ENCODE measurements around the gene GET3. TPM values are rescaled to one million over a fixed set of nuclear protein-coding genes. Genes with fewer than 3 reads are reported as not detected.
"Not testable (repeated sequence)": the region's sequence is repeated elsewhere in the genome, so short reads cannot be mapped to it uniquely, and the experiment has no call there.

The GET3 gene
- total RNA-seq, 2 experiments from 2014 or later: 61.8 to 62.9 TPM

- no peak overlapping the region for H3K4me3 Mint-ChIP-seq
- no peaks in the 10 kb centered on the region for H3K9me3 Mint-ChIP-seq
- H3K4me1 Mint-ChIP-seq: peaks cover 4% of the 10 kb centered on the region
- peaks cover 53% of the 10 kb centered on the region for H3K36me3 Mint-ChIP-seq (ENCODE audit: low read depth)
- no peaks in the 10 kb centered on the region for H3K27me3 Mint-ChIP-seq
- no peak overlapping the region for H3K27ac Mint-ChIP-seq
- DNase-seq: no peak
- CTCF ChIA-PET: interaction anchor here (1.1 kb wide), 1 partner anchor 56 kb away, joined by 3 read pairs; no protein-coding TSS in a partner anchor
- POLR2A ChIA-PET: no interaction called here
Measured at GRCh38 chr19:12701596-12702282, 35.6 kb upstream of the GET3 start.

- no peak overlapping the region for H3K4me3 Mint-ChIP-seq
- H3K27ac Mint-ChIP-seq: no peak overlapping the region
- POLR2A ChIA-PET: interaction anchor here (0.6 kb wide), 1 partner anchor 9 kb away, joined by 3 read pairs; no protein-coding TSS in a partner anchor
- H3K9me3 Mint-ChIP-seq: no peaks in the 10 kb centered on the region
- H3K36me3 Mint-ChIP-seq (ENCODE audit: low read depth): peaks cover 52% of the 10 kb centered on the region
- CTCF ChIA-PET: no interaction called here
- peaks cover 2% of the 10 kb centered on the region for H3K4me1 Mint-ChIP-seq
- DNase-seq: no peak
- no peaks in the 10 kb centered on the region for H3K27me3 Mint-ChIP-seq
Measured at GRCh38 chr19:12703046-12703445, 34.3 kb upstream of the GET3 start.

- POLR2A ChIA-PET: no interaction called here
- peaks cover 56% of the 10 kb centered on the region for H3K36me3 Mint-ChIP-seq (ENCODE audit: low read depth)
Measured at GRCh38 chr19:12705169-12705568, 32.1 kb upstream of the GET3 start.

DNA sequence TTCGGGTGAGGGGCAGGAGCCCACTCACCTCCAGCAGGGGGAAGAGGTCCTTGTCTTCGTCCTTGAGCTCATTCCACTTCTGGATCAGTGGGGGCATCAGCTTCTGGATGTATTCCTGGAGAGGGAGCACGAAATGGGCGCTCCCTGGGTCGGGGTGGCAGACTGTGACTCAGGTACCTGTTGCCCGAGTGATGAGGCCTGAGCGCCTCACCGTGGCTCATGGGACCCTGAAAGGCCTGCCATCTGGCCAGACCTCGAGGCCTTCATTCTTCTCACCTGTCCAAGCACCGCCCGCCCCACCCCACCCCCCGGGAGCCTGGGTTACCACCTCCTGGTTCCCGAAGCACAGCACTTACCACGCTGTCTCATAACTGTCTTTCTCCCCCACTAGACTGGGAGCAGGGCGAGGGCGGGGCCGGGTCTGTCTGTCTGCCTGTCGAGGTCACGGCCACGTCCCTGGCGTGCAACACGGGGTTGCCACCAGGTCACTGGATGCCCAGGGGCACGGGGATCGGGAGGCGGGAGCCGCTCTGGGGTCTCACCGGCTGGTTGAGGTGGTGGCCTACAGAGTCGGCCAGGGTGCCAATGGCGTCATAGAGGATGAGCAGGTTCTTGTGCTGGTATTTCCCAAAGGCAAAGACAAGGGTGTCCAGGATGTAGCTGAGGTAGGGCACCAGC, 31.5 kb upstream of the GET3 start:
- no peaks in the 10 kb centered on the region for H3K27me3 Mint-ChIP-seq
- CTCF ChIA-PET: no interaction called here
- H3K9me3 Mint-ChIP-seq: no peaks in the 10 kb centered on the region
- no peak overlapping the region for H3K4me3 Mint-ChIP-seq
- H3K36me3 Mint-ChIP-seq (ENCODE audit: low read depth): peaks cover 60% of the 10 kb centered on the region
- POLR2A ChIA-PET: no interaction called here
- no peak overlapping the region for H3K27ac Mint-ChIP-seq
- H3K4me1 Mint-ChIP-seq: no peaks in the 10 kb centered on the region
- no peak for DNase-seq

More at GRCh38 chr19:12705169-12705568, 32.1 kb upstream of the GET3 start:
- no peak overlapping the region for H3K4me3 Mint-ChIP-seq
- no peaks in the 10 kb centered on the region for H3K4me1 Mint-ChIP-seq
- H3K9me3 Mint-ChIP-seq: no peaks in the 10 kb centered on the region
- CTCF ChIA-PET: no interaction called here
- DNase-seq: no peak
- no peak overlapping the region for H3K27ac Mint-ChIP-seq
- no peaks in the 10 kb centered on the region for H3K27me3 Mint-ChIP-seq

DNA sequence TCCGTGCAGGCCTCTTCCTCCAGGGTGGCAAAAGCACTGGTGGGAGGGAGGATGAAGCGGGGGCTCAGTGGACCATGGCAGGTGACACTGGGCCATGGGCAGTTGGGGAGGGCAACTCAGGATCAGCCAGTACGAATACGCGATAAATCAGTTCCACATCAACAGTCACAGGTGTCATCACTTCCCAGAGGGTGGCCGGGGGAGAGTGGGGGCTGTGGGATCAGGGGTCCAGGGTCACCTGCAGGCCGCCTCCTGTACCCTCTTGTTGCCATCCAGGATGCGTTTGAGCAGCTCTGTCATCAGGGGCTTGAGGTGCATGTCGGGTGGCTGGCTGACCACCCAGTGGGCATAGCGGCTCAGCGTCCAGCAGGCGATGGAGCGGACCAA, 31.0 kb upstream of the GET3 start:
- no peak for DNase-seq
- Mint-ChIP-seq H3K27me3 (no peaks in the 10 kb centered on the region), H3K4me3 (no peak overlapping the region), H3K27ac (no peak overlapping the region), H3K4me1 (no peaks in the 10 kb centered on the region), H3K36me3 (ENCODE audit: low read depth) (peaks cover 60% of the 10 kb centered on the region), H3K9me3 (no peaks in the 10 kb centered on the region)
- POLR2A ChIA-PET: interaction anchor here (1.3 kb wide), 1 partner anchor 10 kb away, joined by 4 read pairs; the partner anchor contains the start of gene FBXW9
- CTCF ChIA-PET: no interaction called here

DNA sequence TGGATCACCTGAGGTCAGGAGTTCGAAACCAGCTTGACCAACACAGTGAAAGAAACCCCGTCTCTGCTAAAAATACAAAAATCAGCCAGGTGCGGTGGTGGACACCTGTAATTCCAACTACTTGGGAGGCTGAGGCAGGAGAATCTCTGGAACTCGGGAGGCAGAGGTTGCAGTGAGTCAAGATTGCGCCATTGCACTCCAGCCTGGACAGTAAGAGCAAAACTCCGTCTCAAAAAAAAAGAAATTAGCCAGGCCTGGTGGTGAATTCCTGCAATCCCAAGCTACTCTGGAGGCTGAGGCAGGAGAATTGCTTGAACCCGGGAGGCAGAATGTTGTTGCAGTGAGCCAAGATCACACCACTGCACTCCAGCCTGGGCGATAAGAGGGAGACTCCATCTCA, 28.7 kb upstream of the GET3 start:
- Mint-ChIP-seq H3K4me3 (no peak overlapping the region), H3K27me3 (no peaks in the 10 kb centered on the region), H3K27ac (no peak overlapping the region), H3K4me1 (no peaks in the 10 kb centered on the region), H3K36me3 (ENCODE audit: low read depth) (peaks cover 57% of the 10 kb centered on the region), H3K9me3 (no peaks in the 10 kb centered on the region)
- CTCF ChIA-PET: interaction anchor here (0.7 to 1.6 kb wide), 3 partner anchors 9 to 48 kb away, joined by 3 to 5 read pairs (median 3); partner anchors contain the start of gene TRIR
- POLR2A ChIA-PET: interaction anchor here (0.6 to 1.0 kb wide), 3 partner anchors 11 to 12 kb away, joined by 3 read pairs; partner anchors contain the start of gene FBXW9
- DNase-seq: no peak

GRCh38 chr19:12711187-12711586, 26.1 kb upstream of the GET3 start:
- ChIA-PET POLR2A (interaction anchor here (2.0 kb wide), 1 partner anchor 15 kb away, joined by 9 read pairs; the partner anchor contains the start of gene FBXW9), CTCF (interaction anchor here (0.6 kb wide), 1 partner anchor 1304 kb away, joined by 3 read pairs; no protein-coding TSS in a partner anchor)
- DNase-seq: no peak
- Mint-ChIP-seq H3K9me3 (no peaks in the 10 kb centered on the region), H3K4me1 (no peaks in the 10 kb centered on the region), H3K36me3 (ENCODE audit: low read depth) (peaks cover 58% of the 10 kb centered on the region), H3K27ac (no peak overlapping the region), H3K27me3 (no peaks in the 10 kb centered on the region), H3K4me3 (no peak overlapping the region)

DNA sequence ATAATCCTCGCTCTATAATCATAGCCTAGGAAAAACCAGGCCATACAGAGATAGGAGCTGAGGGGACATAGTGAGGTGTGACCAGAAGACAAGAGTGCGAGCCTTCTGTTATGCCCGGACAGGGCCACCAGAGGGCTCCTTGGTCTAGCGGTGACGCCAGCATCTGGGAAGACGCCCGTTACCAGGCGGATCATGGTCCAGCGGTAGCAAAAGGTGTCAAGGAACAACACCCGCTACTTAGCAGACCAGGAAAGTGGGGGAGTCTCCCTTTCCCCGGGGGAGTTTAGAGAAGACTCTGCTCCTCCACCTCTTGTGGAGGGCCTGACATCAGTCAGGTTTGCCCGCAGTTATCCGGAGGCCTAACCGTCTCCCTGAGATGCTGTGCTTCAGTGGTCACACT, 25.2 kb upstream of the GET3 start:
- peak; percentile 23 for DNase-seq
- H3K4me1 Mint-ChIP-seq, H3K27me3 Mint-ChIP-seq, H3K9me3 Mint-ChIP-seq, POLR2A ChIA-PET, H3K4me3 Mint-ChIP-seq, H3K27ac Mint-ChIP-seq: not testable (repeated sequence)
- peaks cover 58% of the 10 kb centered on the region for H3K36me3 Mint-ChIP-seq (ENCODE audit: low read depth)
- CTCF ChIA-PET: interaction anchor here (0.6 to 1.5 kb wide), 3 partner anchors 22 to 1305 kb away, joined by 3 read pairs; no protein-coding TSS in a partner anchor

- H3K27me3 Mint-ChIP-seq, H3K27ac Mint-ChIP-seq: not testable (repeated sequence)
Measured at GRCh38 chr19:12713304-12713703, 24.0 kb upstream of the GET3 start.

GRCh38 chr19:12715102-12715501, 22.2 kb upstream of the GET3 start:
- ChIA-PET CTCF (interaction anchor here (2.7 kb wide), 1 partner anchor 43 kb away, joined by 11 read pairs; no protein-coding TSS in a partner anchor), POLR2A (interaction anchor here (0.9 kb wide), 1 partner anchor 42 kb away, joined by 3 read pairs; no protein-coding TSS in a partner anchor)
- Mint-ChIP-seq H3K27me3 (no peaks in the 10 kb centered on the region), H3K4me3 (no peak overlapping the region), H3K4me1 (peaks cover 20% of the 10 kb centered on the region), H3K9me3 (no peaks in the 10 kb centered on the region), H3K36me3 (ENCODE audit: low read depth) (peaks cover 57% of the 10 kb centered on the region), H3K27ac (no peak overlapping the region)
- DNase-seq: no peak

More at GRCh38 chr19:12713304-12713703, 24.0 kb upstream of the GET3 start:
- peaks cover 58% of the 10 kb centered on the region for H3K36me3 Mint-ChIP-seq (ENCODE audit: low read depth)
- H3K9me3 Mint-ChIP-seq, POLR2A ChIA-PET, H3K4me1 Mint-ChIP-seq, DNase-seq, H3K4me3 Mint-ChIP-seq: not testable (repeated sequence)
- CTCF ChIA-PET: interaction anchor here (1.0 to 2.7 kb wide), 3 partner anchors 21 to 47 kb away, joined by 3 to 11 read pairs (median 3); no protein-coding TSS in a partner anchor

GRCh38 chr19:12715929-12716328, 21.4 kb upstream of the GET3 start:
- no peak for DNase-seq
- Mint-ChIP-seq H3K36me3 (ENCODE audit: low read depth) (peaks cover 54% of the 10 kb centered on the region), H3K27ac (no peak overlapping the region), H3K4me1 (peaks cover 27% of the 10 kb centered on the region), H3K27me3 (no peaks in the 10 kb centered on the region), H3K4me3 (no peak overlapping the region), H3K9me3 (no peaks in the 10 kb centered on the region)
- ChIA-PET POLR2A (interaction anchor here (0.9 to 9.4 kb wide), 2 partner anchors 19 to 42 kb away, joined by 3 to 250 read pairs; partner anchors contain the start of genes GET3 and TRIR), CTCF (interaction anchor here (0.8 to 3.3 kb wide), 6 partner anchors 18 to 79 kb away, joined by 3 to 24 read pairs (median 7); partner anchors contain the start of gene TRIR)

GRCh38 chr19:12720296-12720695, 17.0 kb upstream of the GET3 start:
- ChIA-PET CTCF (interaction anchor here (1.7 to 7.0 kb wide), 2 partner anchors 13 to 39 kb away, joined by 3 to 53 read pairs; partner anchors contain the start of gene TRIR), POLR2A (interaction anchor here (1.0 to 9.4 kb wide), 6 partner anchors 12 to 170 kb away, joined by 3 to 250 read pairs (median 3); partner anchors contain the start of genes FBXW9, GCDH, GET3 and TRIR)
- Mint-ChIP-seq H3K27ac (peak overlapping the region; percentile 83), H3K36me3 (ENCODE audit: low read depth) (peaks cover 34% of the 10 kb centered on the region), H3K27me3 (no peaks in the 10 kb centered on the region), H3K4me1 (peaks cover 44% of the 10 kb centered on the region), H3K4me3 (peak overlapping the region; percentile 88), H3K9me3 (no peaks in the 10 kb centered on the region)
- no peak for DNase-seq

All from activated CD4-positive, alpha-beta memory T cell treated with anti-CD3 and anti-CD28 coated beads, Interleukin-2, amount 10 ng/mL, durations not matched to agents 7 days and 5 days (primary cell).